ENCODE measurements around the gene ASIC2. TPM values are rescaled to one million over a fixed set of nuclear protein-coding genes. Genes with fewer than 3 reads are reported as not detected.

The ASIC2 gene
- total and polyA plus RNA-seq, 9 of the 15 experiments (the other 6 are each of a cell fraction or from before 2014, with no cell fraction given) = not detected

DNA sequence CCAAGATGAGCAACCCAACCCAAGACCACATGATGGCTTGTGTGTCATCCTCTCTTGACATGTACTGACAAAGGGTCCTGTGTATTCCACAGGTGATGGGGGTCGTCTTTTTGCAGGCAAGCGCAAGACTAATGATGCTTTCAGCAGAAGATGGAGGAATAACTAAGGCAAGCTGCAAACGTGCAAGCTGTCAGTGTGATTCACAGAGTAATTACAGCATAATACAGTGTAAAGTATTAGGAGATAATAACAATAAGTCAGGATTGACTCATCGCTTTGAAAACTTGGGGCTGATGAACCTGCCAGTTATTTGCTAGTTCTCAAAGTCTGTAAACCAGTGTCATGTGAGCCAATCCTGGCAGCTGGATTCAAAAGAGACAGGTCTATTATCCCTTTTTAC, 41.6 kb upstream of the ASIC2 start:
- Histone ChIP-seq H4K20me1 (replicated peaks; ENCODE audit: control insufficient read depth, insufficient read depth, low read length) (no peaks in the 10 kb centered on the region), H3K79me2 (ENCODE audit: control insufficient read depth, insufficient read depth, low read length) (no peaks in the 10 kb centered on the region), H3K4me1 (replicated peaks in 1 of 2; ENCODE audit: control insufficient read depth in 2 of 2, insufficient read depth in 2 of 2, low read length in 2 of 2) (no peaks in the 10 kb centered on the region), H3K9ac (ENCODE audit: insufficient read depth in 1 of 2, low read depth in 2 of 2, low read length in 2 of 2) (no peak overlapping the region), H3K27me3 (ENCODE audit: control insufficient read depth in 2 of 2, insufficient read depth in 2 of 2, low read length in 2 of 2) (no peaks in the 10 kb centered on the region), H3K36me3 (ENCODE audit: control insufficient read depth, insufficient read depth, low read length) (no peaks in the 10 kb centered on the region), H3K4me3 (no peak overlapping the region), H3K4me2 (ENCODE audit: insufficient read depth, low read length) (no peak overlapping the region), H3K9me3 (replicated peaks; ENCODE audit: control insufficient read depth, insufficient read depth, low read depth, low read length) (no peaks in the 10 kb centered on the region), H2AFZ (ENCODE audit: low read depth, low read length) (no peak overlapping the region), H3K9me1 (ENCODE audit: control insufficient read depth, insufficient read depth, low read length) (no peaks in the 10 kb centered on the region), H3K27ac (ENCODE audit: extremely low read depth, low read depth, low read length) (no peak overlapping the region)
- ChIA-PET CTCF (ENCODE audit: low intra/inter-chr PET ratio) (no interaction called here), POLR2A (no interaction called here)
- BruUV-seq (replicated peaks) = no TSS peak
- FAIRE-seq = no peak
- intact Hi-C loops (cut with micrococcal nuclease) = no loop called here
- ATAC-seq = no peak
- 2% methylated on average over 4 of the region's 4 CpGs for WGBS (ENCODE audit: insufficient coverage, low coverage, missing lambda C conversion rate)
- in situ Hi-C loops (cut with MboI) = no loop called here
- DNase-seq (ENCODE audit: extremely low read depth in 1 of 4, low spot score in 3 of 4) = no peak
- TF ChIP-seq ELF2 (CRISPR knock-in tag; IDR thresholded peaks at IDR 0.05) (no peak), U2AF2 (optimal IDR thresholded peaks at IDR 0.05; ENCODE audit: low read depth, low read length) (no peak), TARDBP (IDR thresholded peaks at IDR 0.05) (no peak), CBFA2T3 (IDR thresholded peaks at IDR 0.05) (no peak), POLR3G (IDR thresholded peaks at IDR 0.05; ENCODE audit: extremely low read depth, insufficient read length, insufficient replicate concordance) (no peak), ZNF764 (CRISPR knock-in tag; IDR thresholded peaks at IDR 0.05; ENCODE audit: low read depth) (no peak), HNRNPUL1 (IDR thresholded peaks at IDR 0.05; ENCODE audit: low read length) (no peak), KDM2B (CRISPR knock-in tag; IDR thresholded peaks at IDR 0.05) (no peak), ZFP30 (CRISPR knock-in tag; IDR thresholded peaks at IDR 0.05; ENCODE audit: borderline replicate concordance) (no peak), ZNF644 (tag; IDR thresholded peaks at IDR 0.05; ENCODE audit: low read depth) (no peak), ZNF668 (CRISPR knock-in tag; IDR thresholded peaks at IDR 0.05) (no peak), SRF (CRISPR knock-in tag; IDR thresholded peaks at IDR 0.05) (no peak), PHF20 (IDR thresholded peaks at IDR 0.05; ENCODE audit: partially characterized antibody) (no peak), ESRRB (CRISPR knock-in tag; IDR thresholded peaks at IDR 0.05; ENCODE audit: borderline replicate concordance) (no peak), FOS (IDR thresholded peaks at IDR 0.05; ENCODE audit: extremely low read depth, insufficient read length) (no peak), SNRNP70 (optimal IDR thresholded peaks at IDR 0.05; ENCODE audit: low read depth, low read length) (no peak), STAG1 (CRISPR knock-in tag; IDR thresholded peaks at IDR 0.05; ENCODE audit: borderline replicate concordance) (no peak), TRIM24 (IDR thresholded peaks at IDR 0.05) (no peak), BHLHE40 (IDR thresholded peaks at IDR 0.05; ENCODE audit: low read length) (no peak)
- TF ChIP-seq, protein P1, sequence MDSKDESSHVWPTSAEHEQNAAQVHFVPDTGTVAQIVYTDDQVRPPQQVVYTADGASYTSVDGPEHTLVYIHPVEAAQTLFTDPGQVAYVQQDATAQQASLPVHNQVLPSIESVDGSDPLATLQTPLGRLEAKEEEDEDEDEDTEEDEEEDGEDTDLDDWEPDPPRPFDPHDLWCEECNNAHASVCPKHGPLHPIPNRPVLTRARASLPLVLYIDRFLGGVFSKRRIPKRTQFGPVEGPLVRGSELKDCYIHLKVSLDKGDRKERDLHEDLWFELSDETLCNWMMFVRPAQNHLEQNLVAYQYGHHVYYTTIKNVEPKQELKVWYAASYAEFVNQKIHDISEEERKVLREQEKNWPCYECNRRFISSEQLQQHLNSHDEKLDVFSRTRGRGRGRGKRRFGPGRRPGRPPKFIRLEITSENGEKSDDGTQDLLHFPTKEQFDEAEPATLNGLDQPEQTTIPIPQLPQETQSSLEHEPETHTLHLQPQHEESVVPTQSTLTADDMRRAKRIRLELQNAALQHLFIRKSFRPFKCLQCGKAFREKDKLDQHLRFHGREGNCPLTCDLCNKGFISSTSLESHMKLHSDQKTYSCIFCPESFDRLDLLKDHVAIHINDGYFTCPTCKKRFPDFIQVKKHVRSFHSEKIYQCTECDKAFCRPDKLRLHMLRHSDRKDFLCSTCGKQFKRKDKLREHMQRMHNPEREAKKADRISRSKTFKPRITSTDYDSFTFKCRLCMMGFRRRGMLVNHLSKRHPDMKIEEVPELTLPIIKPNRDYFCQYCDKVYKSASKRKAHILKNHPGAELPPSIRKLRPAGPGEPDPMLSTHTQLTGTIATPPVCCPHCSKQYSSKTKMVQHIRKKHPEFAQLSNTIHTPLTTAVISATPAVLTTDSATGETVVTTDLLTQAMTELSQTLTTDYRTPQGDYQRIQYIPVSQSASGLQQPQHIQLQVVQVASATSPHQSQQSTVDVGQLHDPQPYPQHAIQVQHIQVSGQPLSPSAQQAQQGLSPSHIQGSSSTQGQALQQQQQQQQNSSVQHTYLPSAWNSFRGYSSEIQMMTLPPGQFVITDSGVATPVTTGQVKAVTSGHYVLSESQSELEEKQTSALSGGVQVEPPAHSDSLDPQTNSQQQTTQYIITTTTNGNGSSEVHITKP (IDR thresholded peaks at IDR 0.05; ENCODE audit: partially characterized antibody) = no peak
